ENCODE data around the gene OR51M1.
A peak's percentile ranks its signal among the peaks of the same experiment; 100 is the strongest.

OR51M1 gene

DNA sequence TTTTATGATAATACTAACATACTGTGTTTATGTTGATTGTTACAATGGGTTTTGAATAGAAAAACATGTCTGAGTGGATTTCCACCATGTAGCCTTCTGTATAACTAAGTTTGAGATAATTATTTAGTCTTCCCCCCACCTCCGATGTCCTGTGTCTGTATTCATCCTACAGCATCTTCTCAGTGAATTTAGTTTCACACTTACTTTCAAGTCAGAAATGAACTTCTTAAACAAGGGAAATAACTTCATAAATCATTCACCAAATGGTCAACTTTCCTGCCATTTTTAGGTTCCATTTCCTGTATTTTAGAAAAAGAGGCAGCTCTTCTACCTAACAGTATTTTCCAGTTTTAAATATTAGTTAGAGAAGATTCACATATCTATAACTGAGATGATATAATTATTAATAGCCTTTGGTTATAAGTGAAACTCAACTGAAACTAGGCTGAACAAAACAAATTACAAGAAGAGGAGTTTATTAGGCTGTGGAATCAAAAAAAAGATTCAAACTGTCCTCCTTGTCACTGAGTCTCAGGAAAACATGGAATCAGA is 43.8 kb upstream of the OR51M1 start:
- H3K23ac ChIP-seq (ENCODE audit: low read length) = no peak overlapping the region
- no peak overlapping the region for H3K9ac ChIP-seq (ENCODE audit: low read length)
- no peak overlapping the region for H3K14ac ChIP-seq (ENCODE audit: low read length)
- no CpG with 5 or more reads among the region's 1 CpG for WGBS (ENCODE audit: extremely low coverage, insufficient coverage, insufficient read length)
- no peaks in the 10 kb centered on the region for H3K9me3 ChIP-seq (ENCODE audit: insufficient read depth, low read depth, low read length)
- H4K91ac ChIP-seq (ENCODE audit: low read depth, low read length) = no peak overlapping the region
- no peaks in the 10 kb centered on the region for H3K27me3 ChIP-seq (ENCODE audit: insufficient read depth, low read length)
- H2AFZ ChIP-seq (ENCODE audit: insufficient read depth, low read length, poor library complexity) = no peak overlapping the region
- H3K4me3 ChIP-seq (ENCODE audit: low read depth, low read length) = no peak overlapping the region
- H3K4me2 ChIP-seq (ENCODE audit: low read length) = no peak overlapping the region
- H3K79me2 ChIP-seq (ENCODE audit: control insufficient read depth, insufficient read depth, low read length, poor library complexity) = no peaks in the 10 kb centered on the region
- DNase-seq = no peak
- no peak overlapping the region for H2BK5ac ChIP-seq (ENCODE audit: low read depth, low read length, poor library complexity)
- no peak overlapping the region for H4K8ac ChIP-seq (ENCODE audit: low read depth, low read length)
- no peak overlapping the region for H2BK120ac ChIP-seq (ENCODE audit: insufficient read depth, low read length, poor library complexity)
- no peaks in the 10 kb centered on the region for H3K79me1 ChIP-seq (ENCODE audit: low read length)
- no peak overlapping the region for H2BK12ac ChIP-seq (ENCODE audit: low read length)
- no peak overlapping the region for H3K27ac ChIP-seq (ENCODE audit: low read depth, low read length)
- no peak overlapping the region for H3K18ac ChIP-seq (ENCODE audit: low read length)
- no peak overlapping the region for H3K4ac ChIP-seq (ENCODE audit: low read depth, low read length)
- H2AK5ac ChIP-seq (ENCODE audit: low read length) = no peak overlapping the region
- H4K12ac ChIP-seq (ENCODE audit: low read depth, low read length) = no peak overlapping the region
- no peaks in the 10 kb centered on the region for H3K4me1 ChIP-seq (ENCODE audit: control insufficient read depth in 1 of 2, insufficient read depth in 2 of 2, low read length in 2 of 2)
- no peaks in the 10 kb centered on the region for H3K36me3 ChIP-seq (ENCODE audit: control insufficient read depth in 1 of 2, insufficient read depth in 2 of 2, low read length in 2 of 2)

DNA sequence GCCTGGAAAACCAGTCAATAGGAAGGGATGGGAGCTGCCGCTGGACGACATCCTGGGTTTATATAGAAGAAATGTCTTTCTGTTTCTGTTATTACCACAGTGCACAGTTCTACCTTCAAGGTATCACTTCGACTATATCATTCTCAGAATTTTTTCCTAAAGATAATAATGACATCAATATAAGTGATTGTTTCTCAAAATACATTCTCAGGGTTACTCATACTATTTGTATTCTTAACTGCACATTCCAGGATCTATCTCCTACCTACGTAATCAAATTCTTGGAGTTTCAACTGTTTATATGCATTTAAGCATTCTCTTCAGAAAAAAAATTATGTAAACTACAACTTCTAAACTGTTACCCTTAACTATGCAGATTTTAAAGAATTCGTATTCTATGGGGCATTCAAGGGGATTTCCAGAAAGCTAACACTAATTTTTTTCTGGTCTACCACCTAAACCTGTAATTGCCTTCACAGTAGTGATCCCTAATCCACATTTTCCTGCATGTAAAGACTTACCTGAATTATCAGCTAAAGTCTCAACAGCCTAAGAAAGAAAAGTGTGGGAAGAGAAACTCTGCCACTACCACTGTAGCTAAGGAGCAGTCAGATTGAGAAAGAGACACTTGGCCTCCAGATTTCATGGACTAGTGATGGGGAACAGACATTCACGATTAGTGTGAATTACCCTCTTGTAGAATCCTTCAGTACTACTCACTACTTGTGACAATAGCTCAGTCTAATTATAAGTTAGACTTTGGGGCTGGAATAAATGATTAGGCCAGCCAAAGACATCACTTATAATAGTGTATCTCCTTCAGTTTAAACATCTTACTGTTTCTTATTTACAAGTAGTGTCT is 39.9 kb upstream of the OR51M1 start, which contains the start of gene OR51B5:
TSS of gene OR51B5 (minus strand) at position 51 of the 862 bp plus-strand sequence. CDS start at position 51, 0 bp downstream.
- Histone ChIP-seq H3K9me3 (ENCODE audit: insufficient read depth, low read depth, low read length) (no peaks in the 10 kb centered on the region), H3K79me2 (ENCODE audit: control insufficient read depth, insufficient read depth, low read length, poor library complexity) (no peaks in the 10 kb centered on the region), H4K8ac (ENCODE audit: low read depth, low read length) (no peak within 1 kb of the TSS), H3K4me2 (ENCODE audit: low read length) (no peak within 1 kb of the TSS), H2AFZ (ENCODE audit: insufficient read depth, low read length, poor library complexity) (no peak within 1 kb of the TSS), H4K91ac (ENCODE audit: low read depth, low read length) (no peak within 1 kb of the TSS), H3K27me3 (ENCODE audit: insufficient read depth, low read length) (no peaks in the 10 kb centered on the region), H3K27ac (ENCODE audit: low read depth, low read length) (no peak within 1 kb of the TSS), H3K4me3 (ENCODE audit: low read depth, low read length) (no peak within 1 kb of the TSS), H3K4me1 (ENCODE audit: control insufficient read depth in 1 of 2, insufficient read depth in 2 of 2, low read length in 2 of 2) (no peaks in the 10 kb centered on the region), H3K14ac (ENCODE audit: low read length) (no peak within 1 kb of the TSS), H3K18ac (ENCODE audit: low read length) (no peak within 1 kb of the TSS), H3K9ac (ENCODE audit: low read length) (no peak within 1 kb of the TSS), H2BK12ac (ENCODE audit: low read length) (no peak within 1 kb of the TSS), H3K4ac (ENCODE audit: low read depth, low read length) (no peak within 1 kb of the TSS), H2BK5ac (ENCODE audit: low read depth, low read length, poor library complexity) (no peak within 1 kb of the TSS), H2AK5ac (ENCODE audit: low read length) (no peak within 1 kb of the TSS), H2BK120ac (ENCODE audit: insufficient read depth, low read length, poor library complexity) (no peak within 1 kb of the TSS), H3K36me3 (ENCODE audit: control insufficient read depth in 1 of 2, insufficient read depth in 2 of 2, low read length in 2 of 2) (no peaks in the 10 kb centered on the region), H3K79me1 (ENCODE audit: low read length) (no peaks in the 10 kb centered on the region), H4K12ac (ENCODE audit: low read depth, low read length) (no peak within 1 kb of the TSS), H3K23ac (ENCODE audit: low read length) (no peak within 1 kb of the TSS)
- peak in 1 of 2 donors; percentile 67 for DNase-seq
- no CpG with 5 or more reads among the region's 6 CpGs for WGBS (ENCODE audit: extremely low coverage, insufficient coverage, insufficient read length)

- H3K4me1 ChIP-seq (ENCODE audit: control insufficient read depth in 1 of 2, insufficient read depth in 2 of 2, low read length in 2 of 2) = no peaks in the 10 kb centered on the region
- H3K79me1 ChIP-seq (ENCODE audit: low read length) = no peaks in the 10 kb centered on the region
- no peak overlapping the region for H2BK120ac ChIP-seq (ENCODE audit: insufficient read depth, low read length, poor library complexity)
- no peaks in the 10 kb centered on the region for H3K9me3 ChIP-seq (ENCODE audit: insufficient read depth, low read depth, low read length)
- H2AFZ ChIP-seq (ENCODE audit: insufficient read depth, low read length, poor library complexity) = no peak overlapping the region
- H3K79me2 ChIP-seq (ENCODE audit: control insufficient read depth, insufficient read depth, low read length, poor library complexity) = no peaks in the 10 kb centered on the region
- no peak overlapping the region for H2BK12ac ChIP-seq (ENCODE audit: low read length)
- H2BK5ac ChIP-seq (ENCODE audit: low read depth, low read length, poor library complexity) = no peak overlapping the region
- H3K27ac ChIP-seq (ENCODE audit: low read depth, low read length) = no peak overlapping the region
- no peak overlapping the region for H3K4ac ChIP-seq (ENCODE audit: low read depth, low read length)
- no peak overlapping the region for H4K12ac ChIP-seq (ENCODE audit: low read depth, low read length)
- H3K14ac ChIP-seq (ENCODE audit: low read length) = no peak overlapping the region
- no peak overlapping the region for H2AK5ac ChIP-seq (ENCODE audit: low read length)
- no peaks in the 10 kb centered on the region for H3K27me3 ChIP-seq (ENCODE audit: insufficient read depth, low read length)
- no peak overlapping the region for H3K18ac ChIP-seq (ENCODE audit: low read length)
- H4K8ac ChIP-seq (ENCODE audit: low read depth, low read length) = no peak overlapping the region
- H4K91ac ChIP-seq (ENCODE audit: low read depth, low read length) = no peak overlapping the region
- WGBS (ENCODE audit: extremely low coverage, insufficient coverage, insufficient read length) = no CpG with 5 or more reads among the region's 3 CpGs
- no peaks in the 10 kb centered on the region for H3K36me3 ChIP-seq (ENCODE audit: control insufficient read depth in 1 of 2, insufficient read depth in 2 of 2, low read length in 2 of 2)
- no peak overlapping the region for H3K4me3 ChIP-seq (ENCODE audit: low read depth, low read length)
- DNase-seq = peak in 1 of 2 donors; percentile 61
- no peak overlapping the region for H3K4me2 ChIP-seq (ENCODE audit: low read length)
- H3K9ac ChIP-seq (ENCODE audit: low read length) = no peak overlapping the region
- H3K23ac ChIP-seq (ENCODE audit: low read length) = no peak overlapping the region
These were observed 37.8 kb upstream of the OR51M1 start for GRCh38 chr11:5345831-5346230.

DNA sequence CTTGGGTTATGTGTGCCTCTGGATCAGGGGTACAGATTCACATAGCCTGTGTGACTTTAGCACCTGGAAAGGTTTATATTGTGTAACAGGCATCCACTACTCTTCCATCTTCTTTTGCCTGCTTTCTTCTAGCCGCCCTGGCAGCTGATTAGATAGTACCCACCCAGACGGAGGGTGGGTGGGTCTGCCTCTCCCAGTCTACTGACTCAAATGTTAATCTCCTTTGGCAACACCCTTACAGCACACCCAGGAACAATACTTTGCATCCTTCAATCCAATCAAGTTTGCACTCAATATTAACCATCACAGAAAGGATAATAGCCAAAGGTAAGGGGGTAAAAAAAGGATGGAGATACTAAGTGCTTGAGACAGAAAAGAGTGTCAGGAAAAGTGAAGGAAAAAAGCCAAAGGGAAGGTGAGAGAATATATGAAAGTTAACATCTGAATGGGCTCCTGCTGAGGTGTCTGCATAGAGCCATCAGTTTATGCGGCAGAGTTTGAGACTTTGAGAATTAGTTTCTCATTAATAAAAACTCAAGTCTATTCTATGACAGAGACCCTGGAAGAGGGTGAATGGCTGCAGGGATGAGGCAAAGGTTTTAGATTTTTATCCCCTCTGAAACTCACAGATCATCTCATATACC is 34.9 kb upstream of the OR51M1 start:
- no peak overlapping the region for H4K12ac ChIP-seq (ENCODE audit: low read depth, low read length)
- H3K4me1 ChIP-seq (ENCODE audit: control insufficient read depth in 1 of 2, insufficient read depth in 2 of 2, low read length in 2 of 2) = no peaks in the 10 kb centered on the region

More for the DNA sequence above, 34.9 kb upstream of the OR51M1 start:
- Histone ChIP-seq H2BK120ac (ENCODE audit: insufficient read depth, low read length, poor library complexity) (no peak overlapping the region), H3K27me3 (ENCODE audit: insufficient read depth, low read length) (no peaks in the 10 kb centered on the region), H3K4me3 (ENCODE audit: low read depth, low read length) (no peak overlapping the region), H3K36me3 (ENCODE audit: control insufficient read depth in 1 of 2, insufficient read depth in 2 of 2, low read length in 2 of 2) (no peaks in the 10 kb centered on the region), H3K4me2 (ENCODE audit: low read length) (no peak overlapping the region), H3K9me3 (ENCODE audit: insufficient read depth, low read depth, low read length) (no peaks in the 10 kb centered on the region), H3K4ac (ENCODE audit: low read depth, low read length) (no peak overlapping the region), H2BK12ac (ENCODE audit: low read length) (no peak overlapping the region), H2BK5ac (ENCODE audit: low read depth, low read length, poor library complexity) (no peak overlapping the region), H3K9ac (ENCODE audit: low read length) (no peak overlapping the region), H3K14ac (ENCODE audit: low read length) (no peak overlapping the region), H3K18ac (ENCODE audit: low read length) (no peak overlapping the region), H4K91ac (ENCODE audit: low read depth, low read length) (no peak overlapping the region), H3K23ac (ENCODE audit: low read length) (no peak overlapping the region), H3K79me2 (ENCODE audit: control insufficient read depth, insufficient read depth, low read length, poor library complexity) (no peaks in the 10 kb centered on the region), H3K79me1 (ENCODE audit: low read length) (no peaks in the 10 kb centered on the region), H3K27ac (ENCODE audit: low read depth, low read length) (no peak overlapping the region), H4K8ac (ENCODE audit: low read depth, low read length) (no peak overlapping the region), H2AK5ac (ENCODE audit: low read length) (no peak overlapping the region), H2AFZ (ENCODE audit: insufficient read depth, low read length, poor library complexity) (no peak overlapping the region)
- no CpG with 5 or more reads among the region's 3 CpGs for WGBS (ENCODE audit: extremely low coverage, insufficient coverage, insufficient read length)
- no peak for DNase-seq
